SK-N-SH treated with all-trans-retinoic acid at 6 μM for 48 hours (cell line): ENCODE data around the gene ALDH8A1.

Source experiments
- ATAC-seq: fragments of 200-7000 bp; cut with Tn5 transposase; 3 replicates; pipeline ENCODE4 v1.9.1; 2020; ENCODE audit warnings: mild to moderate bottlenecking, moderate library complexity
- ARNTL ChIP-seq: fragments of 450-650 bp; formaldehyde crosslinking; IDR thresholded peaks from 2 replicates; pipeline ENCODE4 v1.5.0; 2020; ENCODE audit warnings: low read depth, mild to moderate bottlenecking, moderate library complexity, borderline replicate concordance
- BACH2 ChIP-seq: fragments of 250-450 bp; sonication (Bioruptor Pico); IDR thresholded peaks from 2 replicates; pipeline ENCODE4 v1.9.0; 2021; ENCODE audit warnings: mild to moderate bottlenecking, borderline replicate concordance
- CSDC2 ChIP-seq: fragments of 250-450 bp; sonication (Bioruptor Pico); IDR thresholded peaks from 2 replicates; pipeline ENCODE4 v1.5.0; 2020; ENCODE audit warnings: mild to moderate bottlenecking, moderate library complexity
- GLIS3 ChIP-seq: fragments of 250-450 bp; sonication (Bioruptor Pico); IDR thresholded peaks from 2 replicates; pipeline ENCODE4 v1.5.0; 2020; ENCODE audit warnings: mild to moderate bottlenecking, moderate library complexity
- ISL1 ChIP-seq: fragments of 250-450 bp; sonication (Bioruptor Pico); IDR thresholded peaks from 2 replicates; pipeline ENCODE4 v2.1.2; 2022; ENCODE audit warnings: mild to moderate bottlenecking, moderate library complexity
- PPARA ChIP-seq: fragments of 250-450 bp; sonication (Bioruptor Pico); IDR thresholded peaks from 2 replicates; pipeline ENCODE4 v1.5.0; 2020; ENCODE audit warnings: mild to moderate bottlenecking, borderline replicate concordance
- RARB ChIP-seq: fragments of 250-450 bp; sonication (Bioruptor Pico); IDR thresholded peaks from 2 replicates; pipeline ENCODE4 v1.8.0; 2021; ENCODE audit warnings: mild to moderate bottlenecking, moderate library complexity
- SNAI2 ChIP-seq: fragments of 250-450 bp; sonication (Bioruptor Pico); IDR thresholded peaks from 2 replicates; pipeline ENCODE4 v1.5.0; 2020; ENCODE audit warnings: mild to moderate bottlenecking, moderate library complexity
- TCF4 ChIP-seq: fragments of 250-450 bp; sonication (Bioruptor Pico); IDR thresholded peaks from 2 replicates; pipeline ENCODE4 v1.8.0; 2021; ENCODE audit warnings: mild to moderate bottlenecking, moderate library complexity, borderline replicate concordance
- TSHZ2 ChIP-seq: fragments of 250-450 bp; sonication (Bioruptor Pico); IDR thresholded peaks from 2 replicates; pipeline ENCODE4 v1.5.0; 2020; ENCODE audit warnings: mild to moderate bottlenecking, moderate library complexity
- ZC3H10 ChIP-seq: fragments of 250-450 bp; sonication (Bioruptor Pico); IDR thresholded peaks from 2 replicates; pipeline ENCODE4 v1.5.1; 2021; ENCODE audit warnings: mild to moderate bottlenecking, moderate library complexity
- ZFP3 ChIP-seq: fragments of 250-450 bp; sonication (Bioruptor Pico); IDR thresholded peaks from 2 replicates; pipeline ENCODE4 v1.5.0; 2020; ENCODE audit warnings: mild to moderate bottlenecking, moderate library complexity
- ZFP30 ChIP-seq: fragments of 450-650 bp; formaldehyde crosslinking; IDR thresholded peaks from 2 replicates; pipeline ENCODE4 v1.5.0; 2022; ENCODE audit warnings: mild to moderate bottlenecking, moderate library complexity
- ZNF565 ChIP-seq: fragments of 450-650 bp; formaldehyde crosslinking; conservative IDR thresholded peaks from 2 replicates; pipeline ENCODE4 v1.5.0; 2020; ENCODE audit warnings: low read depth, mild to moderate bottlenecking, moderate library complexity
- ZNF70 ChIP-seq: fragments of 450-650 bp; formaldehyde crosslinking; IDR thresholded peaks from 2 replicates; pipeline ENCODE4 v1.5.0; 2020; ENCODE audit warnings: mild to moderate bottlenecking, moderate library complexity
- ZNF8 ChIP-seq: fragments of 450-650 bp; formaldehyde crosslinking; IDR thresholded peaks from 2 replicates; pipeline ENCODE4 v1.5.0; 2020; ENCODE audit warnings: mild to moderate bottlenecking, moderate library complexity
- TF ChIP-seq, protein P1 (sequence below): fragments of 250-450 bp; sonication (Bioruptor Pico); IDR thresholded peaks from 2 replicates; pipeline ENCODE4 v1.5.1; 2021; ENCODE audit warnings: mild to moderate bottlenecking, moderate library complexity
- TF ChIP-seq, protein P2 (sequence below): fragments of 250-450 bp; sonication (Bioruptor Pico); IDR thresholded peaks from 2 replicates; pipeline ENCODE4 v1.8.0; 2021; ENCODE audit warnings: low read depth, mild to moderate bottlenecking, moderate library complexity, borderline replicate concordance
- TF ChIP-seq, protein P3 (sequence below): fragments of 250-450 bp; sonication (Bioruptor Pico); IDR thresholded peaks from 2 replicates; pipeline ENCODE4 v1.8.0; 2020; ENCODE audit warnings: mild to moderate bottlenecking, moderate library complexity, borderline replicate concordance

ALDH8A1 gene

DNA sequence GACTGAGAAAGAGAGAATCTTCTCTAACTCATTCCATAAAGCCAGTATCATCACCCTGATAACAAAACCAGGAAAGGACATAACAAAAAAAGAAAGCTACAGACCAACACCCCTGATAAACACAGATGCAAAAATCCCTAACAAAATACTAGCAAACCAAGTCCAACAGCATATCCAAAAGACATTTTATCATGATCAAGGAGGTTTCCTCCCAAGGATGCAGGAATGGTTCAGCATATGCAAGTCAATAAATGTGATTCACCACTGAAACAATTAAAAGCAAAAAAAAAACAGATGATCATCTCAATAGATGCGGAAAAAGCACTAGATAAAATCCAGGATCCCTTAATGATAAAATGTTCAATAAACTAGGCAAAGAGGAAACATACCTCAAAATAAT is 24.5 kb upstream of the ALDH8A1 start (continued):
- no peak for TF ChIP-seq ARNTL (CRISPR knock-in tag)

- TF ChIP-seq, protein P1, sequence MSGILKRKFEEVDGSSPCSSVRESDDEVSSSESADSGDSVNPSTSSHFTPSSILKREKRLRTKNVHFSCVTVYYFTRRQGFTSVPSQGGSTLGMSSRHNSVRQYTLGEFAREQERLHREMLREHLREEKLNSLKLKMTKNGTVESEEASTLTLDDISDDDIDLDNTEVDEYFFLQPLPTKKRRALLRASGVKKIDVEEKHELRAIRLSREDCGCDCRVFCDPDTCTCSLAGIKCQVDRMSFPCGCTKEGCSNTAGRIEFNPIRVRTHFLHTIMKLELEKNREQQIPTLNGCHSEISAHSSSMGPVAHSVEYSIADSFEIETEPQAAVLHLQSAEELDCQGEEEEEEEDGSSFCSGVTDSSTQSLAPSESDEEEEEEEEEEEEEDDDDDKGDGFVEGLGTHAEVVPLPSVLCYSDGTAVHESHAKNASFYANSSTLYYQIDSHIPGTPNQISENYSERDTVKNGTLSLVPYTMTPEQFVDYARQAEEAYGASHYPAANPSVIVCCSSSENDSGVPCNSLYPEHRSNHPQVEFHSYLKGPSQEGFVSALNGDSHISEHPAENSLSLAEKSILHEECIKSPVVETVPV (CRISPR knock-in tag) = no peak
- TF ChIP-seq ZC3H10 (CRISPR knock-in tag) (no peak), TSHZ2 (CRISPR knock-in tag) (no peak)
- no peak for ATAC-seq
Observed at GRCh38 chr6:134967711-134968110, 17.8 kb upstream of the ALDH8A1 start.

GRCh38 chr6:134964451-134965203 is 14.7 kb upstream of the ALDH8A1 start:
- 0 out of 2 replicates have a peak, but pooled peaks have one; percentile 39 for TF ChIP-seq ZC3H10 (CRISPR knock-in tag)
- TF ChIP-seq, protein P1 (CRISPR knock-in tag) = no peak
- TF ChIP-seq ISL1 (CRISPR knock-in tag) = peak; percentile 96
- no peak for TF ChIP-seq ZNF70 (CRISPR knock-in tag)
- TF ChIP-seq RARB (CRISPR knock-in tag) = no peak
- TF ChIP-seq TCF4 (CRISPR knock-in tag) = no peak
- peak; percentile 44; the same call in 1 of the 3 replicates for ATAC-seq

DNA sequence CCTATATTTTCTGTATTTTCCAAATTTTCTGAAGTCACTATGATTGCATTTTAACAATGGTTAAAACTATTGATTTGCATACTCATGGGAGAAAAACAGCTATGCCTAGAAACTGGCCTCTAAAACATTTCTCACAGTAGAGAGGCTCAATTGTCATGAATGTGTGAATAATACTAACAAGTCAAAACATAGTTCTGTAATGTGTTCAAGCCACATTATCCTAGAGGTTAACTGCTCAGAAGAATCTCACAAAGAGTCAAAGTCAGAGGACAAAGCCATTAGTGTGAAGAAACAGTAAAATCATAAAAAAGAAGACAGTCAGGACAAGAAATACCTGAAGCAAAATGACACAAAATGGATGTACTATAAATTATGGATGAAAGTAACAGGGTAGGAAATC is 12.5 kb upstream of the ALDH8A1 start:
- TF ChIP-seq PPARA (CRISPR knock-in tag) = no peak
- TF ChIP-seq, protein P1 (CRISPR knock-in tag) = no peak
- TF ChIP-seq ZNF8 (CRISPR knock-in tag) = no peak
- no peak for TF ChIP-seq ZNF70 (CRISPR knock-in tag)
- TF ChIP-seq, protein P2, sequence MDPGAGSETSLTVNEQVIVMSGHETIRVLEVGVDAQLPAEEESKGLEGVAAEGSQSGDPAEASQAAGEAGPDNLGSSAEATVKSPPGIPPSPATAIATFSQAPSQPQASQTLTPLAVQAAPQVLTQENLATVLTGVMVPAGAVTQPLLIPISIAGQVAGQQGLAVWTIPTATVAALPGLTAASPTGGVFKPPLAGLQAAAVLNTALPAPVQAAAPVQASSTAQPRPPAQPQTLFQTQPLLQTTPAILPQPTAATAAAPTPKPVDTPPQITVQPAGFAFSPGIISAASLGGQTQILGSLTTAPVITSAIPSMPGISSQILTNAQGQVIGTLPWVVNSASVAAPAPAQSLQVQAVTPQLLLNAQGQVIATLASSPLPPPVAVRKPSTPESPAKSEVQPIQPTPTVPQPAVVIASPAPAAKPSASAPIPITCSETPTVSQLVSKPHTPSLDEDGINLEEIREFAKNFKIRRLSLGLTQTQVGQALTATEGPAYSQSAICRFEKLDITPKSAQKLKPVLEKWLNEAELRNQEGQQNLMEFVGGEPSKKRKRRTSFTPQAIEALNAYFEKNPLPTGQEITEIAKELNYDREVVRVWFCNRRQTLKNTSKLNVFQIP (CRISPR knock-in tag) = no peak
- no peak for TF ChIP-seq ARNTL (CRISPR knock-in tag)
- TF ChIP-seq CSDC2 = no peak
- TF ChIP-seq BACH2 (CRISPR knock-in tag) = no peak
- TF ChIP-seq ZC3H10 (CRISPR knock-in tag) = no peak
- no peak for ATAC-seq

- TF ChIP-seq, protein P2 (CRISPR knock-in tag) = no peak
- no peak for TF ChIP-seq CSDC2
- TF ChIP-seq ZFP30 (CRISPR knock-in tag) = no peak
- no peak for TF ChIP-seq GLIS3
- no peak for TF ChIP-seq BACH2 (CRISPR knock-in tag)
- no peak for TF ChIP-seq SNAI2
- TF ChIP-seq ZNF70 (CRISPR knock-in tag) = no peak
- no peak for TF ChIP-seq ZNF8 (CRISPR knock-in tag)
- no peak for TF ChIP-seq ISL1 (CRISPR knock-in tag)
- TF ChIP-seq ZFP3 = no peak
- no peak for TF ChIP-seq PPARA (CRISPR knock-in tag)
- TF ChIP-seq ZC3H10 (CRISPR knock-in tag) = no peak
- TF ChIP-seq ZNF565 (CRISPR knock-in tag) = no peak
- no peak for TF ChIP-seq ARNTL (CRISPR knock-in tag)
- TF ChIP-seq, protein P3, sequence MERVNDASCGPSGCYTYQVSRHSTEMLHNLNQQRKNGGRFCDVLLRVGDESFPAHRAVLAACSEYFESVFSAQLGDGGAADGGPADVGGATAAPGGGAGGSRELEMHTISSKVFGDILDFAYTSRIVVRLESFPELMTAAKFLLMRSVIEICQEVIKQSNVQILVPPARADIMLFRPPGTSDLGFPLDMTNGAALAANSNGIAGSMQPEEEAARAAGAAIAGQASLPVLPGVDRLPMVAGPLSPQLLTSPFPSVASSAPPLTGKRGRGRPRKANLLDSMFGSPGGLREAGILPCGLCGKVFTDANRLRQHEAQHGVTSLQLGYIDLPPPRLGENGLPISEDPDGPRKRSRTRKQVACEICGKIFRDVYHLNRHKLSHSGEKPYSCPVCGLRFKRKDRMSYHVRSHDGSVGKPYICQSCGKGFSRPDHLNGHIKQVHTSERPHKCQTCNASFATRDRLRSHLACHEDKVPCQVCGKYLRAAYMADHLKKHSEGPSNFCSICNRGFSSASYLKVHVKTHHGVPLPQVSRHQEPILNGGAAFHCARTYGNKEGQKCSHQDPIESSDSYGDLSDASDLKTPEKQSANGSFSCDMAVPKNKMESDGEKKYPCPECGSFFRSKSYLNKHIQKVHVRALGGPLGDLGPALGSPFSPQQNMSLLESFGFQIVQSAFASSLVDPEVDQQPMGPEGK (CRISPR knock-in tag) = no peak
- ATAC-seq = no peak
Observed at GRCh38 chr6:134961366-134961765, 11.5 kb upstream of the ALDH8A1 start.
